GM12873 (cell line): Measurements from ENCODE around the gene POU2F2.

ENCODE experiments used
- CTCF ChIP-seq: IDR thresholded peaks from 2 replicates; pipeline ENCODE4 v1.5.1; 2012; ENCODE audit warnings: low read depth, mild to moderate bottlenecking, moderate library complexity, low read length, control low read depth; ENCODE audit not compliant: insufficient read depth; ENCODE audit errors: missing control alignments

POU2F2 gene

GRCh38 chr19:42091300-42091699 lies 40.9 kb downstream of the POU2F2 start:
- TF ChIP-seq CTCF, result no peak

GRCh38 chr19:42090672-42091071 lies 41.6 kb downstream of the POU2F2 start:
- TF ChIP-seq CTCF, result no peak

GRCh38 chr19:42089772-42090171 lies 42.5 kb downstream of the POU2F2 start:
- TF ChIP-seq CTCF, result no peak

GRCh38 chr19:42089191-42089750 lies 43.0 kb downstream of the POU2F2 start:
- TF ChIP-seq CTCF, result no peak

- no peak for TF ChIP-seq CTCF
Observed at GRCh38 chr19:42088471-42089190, 43.6 kb downstream of the POU2F2 start.

- no peak for TF ChIP-seq CTCF
Observed at GRCh38 chr19:42086770-42087550, 45.3 kb downstream of the POU2F2 start.

GRCh38 chr19:42086188-42086736 lies 46.0 kb downstream of the POU2F2 start:
- TF ChIP-seq CTCF, result no peak
